CD14-positive monocyte (primary cell): ENCODE measurements around the gene PDE1A. TPM values are rescaled to one million over a fixed set of nuclear protein-coding genes. Genes with fewer than 3 reads are reported as not detected.

Source experiments
- DNase-seq, 3 donors: peaks; one replicate each; pipeline ENCODE4 v3.0.0-alpha.2; 2011 to 2022
- H2AFZ ChIP-seq: 2 replicates; pipeline ENCODE4 v1.6.0; 2012; ENCODE audit warnings: mild to moderate bottlenecking, low read depth, low read length, inconsistent platforms; ENCODE audit not compliant: insufficient read depth, poor library complexity, severe bottlenecking
- H3K27ac ChIP-seq, 2 donors: 1 replicate in 1 of 2; 2 replicates in 1 of 2; pipeline ENCODE4 v1.5.1; 2012 to 2013; ENCODE audit warnings: low read length in 2 of 2, control low read depth in 1 of 2, inconsistent platforms in 1 of 2, low read depth in 1 of 2, mild to moderate bottlenecking in 1 of 2
- H3K27me3 ChIP-seq, 2 donors: one replicate each; pipeline versions ENCODE4 v1.6.0 to v1.6.1; 2011 to 2013; ENCODE audit warnings: low read length in 2 of 2; ENCODE audit not compliant: control insufficient read depth in 2 of 2, insufficient read depth in 2 of 2
- H3K36me3 ChIP-seq, 2 donors: replicated peaks in 1 of 2; 1 replicate in 1 of 2; 2 replicates in 1 of 2; pipeline versions ENCODE4 v1.5.1 to v1.6.1; 2012 to 2013; ENCODE audit warnings: low read length in 2 of 2, control low read depth in 1 of 2, inconsistent platforms in 1 of 2, mild to moderate bottlenecking in 1 of 2; ENCODE audit not compliant: insufficient read depth in 2 of 2, control insufficient read depth in 1 of 2
- H3K4me1 ChIP-seq, 2 donors: 1 replicate in 1 of 2; 2 replicates in 1 of 2; pipeline versions ENCODE4 v1.5.1 to v1.6.1; 2012 to 2013; ENCODE audit warnings: low read length in 2 of 2, control low read depth in 1 of 2, inconsistent platforms in 1 of 2, mild to moderate bottlenecking in 1 of 2, moderate library complexity in 1 of 2; ENCODE audit not compliant: insufficient read depth in 2 of 2, control insufficient read depth in 1 of 2
- H3K4me2 ChIP-seq: replicated peaks from 2 replicates; pipeline ENCODE3; 2012; ENCODE audit warnings: low read length, moderate library complexity, mild to moderate bottlenecking; ENCODE audit not compliant: poor library complexity, severe bottlenecking; ENCODE audit errors: extremely low read depth
- H3K4me3 ChIP-seq, 3 experiments: fragments of 200-600 bp in 1 of 3; sonication (generic) in 1 of 3; replicated peaks in 1 of 3; 1 replicate in 2 of 3; 2 replicates in 1 of 3; pipeline ENCODE4 v1.5.1; 2011 to 2013; ENCODE audit warnings: low read length in 3 of 3, mild to moderate bottlenecking in 3 of 3, control low read depth in 2 of 3, low read depth in 2 of 3, inconsistent platforms in 1 of 3, moderate library complexity in 1 of 3
- H3K79me2 ChIP-seq: 2 replicates; pipeline ENCODE4 v1.6.0; 2012; ENCODE audit warnings: mild to moderate bottlenecking, control low read depth, inconsistent platforms, low read length, moderate library complexity; ENCODE audit not compliant: insufficient read depth
- H3K9ac ChIP-seq: 2 replicates; pipeline ENCODE4 v1.6.0; 2017; ENCODE audit warnings: low read length, mild to moderate bottlenecking; ENCODE audit not compliant: insufficient read depth, poor library complexity, severe bottlenecking
- H3K9me3 ChIP-seq, 2 donors: replicated peaks in 1 of 2; 1 replicate in 1 of 2; 2 replicates in 1 of 2; pipeline versions ENCODE4 v1.5.1 to v1.6.1; 2012 to 2013; ENCODE audit warnings: low read length in 2 of 2, control low read depth in 1 of 2; ENCODE audit not compliant: control insufficient read depth in 1 of 2, insufficient read depth in 1 of 2
- H4K20me1 ChIP-seq: 2 replicates; pipeline ENCODE4 v1.6.0; 2012; ENCODE audit warnings: mild to moderate bottlenecking, low read length, control low read depth, moderate library complexity; ENCODE audit not compliant: insufficient read depth
- H3K27ac Mint-ChIP-seq, 7 donors: one replicate each; pipeline ENCODE4 v1.8.0; 2020; ENCODE audit warnings: mild to moderate bottlenecking in 7 of 7, mixed read lengths in 7 of 7, moderate library complexity in 6 of 7, inconsistent platforms in 2 of 7
- H3K27me3 Mint-ChIP-seq, 3 donors: one replicate each; pipeline ENCODE4 v1.8.0; 2021 to 2022; ENCODE audit warnings: low read depth in 3 of 3, mild to moderate bottlenecking in 3 of 3, mixed read lengths in 3 of 3, moderate library complexity in 3 of 3, inconsistent platforms in 1 of 3
- H3K36me3 Mint-ChIP-seq, 2 donors: one replicate each; pipeline ENCODE4 v1.8.0; 2020; ENCODE audit warnings: mixed read lengths in 2 of 2, inconsistent platforms in 1 of 2, mild to moderate bottlenecking in 1 of 2
- H3K4me1 Mint-ChIP-seq: one replicate; pipeline ENCODE4 v1.8.0; 2020; ENCODE audit warnings: mild to moderate bottlenecking, mixed read lengths
- H3K4me3 Mint-ChIP-seq, 2 donors: one replicate each; pipeline ENCODE4 v1.8.0; 2020; ENCODE audit warnings: mild to moderate bottlenecking in 2 of 2, mixed read lengths in 2 of 2, moderate library complexity in 1 of 2
- H3K9me3 Mint-ChIP-seq, 7 donors: one replicate each; pipeline ENCODE4 v1.8.0; 2020 to 2022; ENCODE audit warnings: mixed read lengths in 7 of 7, mild to moderate bottlenecking in 6 of 7, moderate library complexity in 6 of 7, inconsistent platforms in 2 of 7
- WGBS: methylation state at CpG from one replicate; pipeline ENCODE4 v1.1.5; 2013; ENCODE audit warnings: missing lambda C conversion rate; ENCODE audit not compliant: insufficient coverage; 5-methylcytosine and 5-hydroxymethylcytosine counted together
- intact Hi-C, 2 donors: fragments of 100-400 bp; cut with micrococcal nuclease; formaldehyde crosslinking; loops; one replicate each; pipeline versions ENCODE4 v1.15.0 to v1.15.1; 2023
- polyA plus RNA-seq, 3 donors: library from polyadenylated mRNA; depleted of rRNA in 1 of 3; unstranded in 2 of 3; stranded (reverse) in 1 of 3; fragments of 300-500 nt in 2 of 3; fragments of >200 nt in 1 of 3; fragmentation: Illumina TruSeq in 2 of 3; gene quantifications; 1 replicate in 2 of 3; 2 replicates in 1 of 3; pipeline ENCODE4 v1.2.3, GENCODE V29; 2012 to 2021
- TF ChIP-seq, protein P1 (sequence below): fragments of 200-600 bp; IDR thresholded peaks from one replicate; pipeline ENCODE4 v1.8.0; 2022; ENCODE audit warnings: antibody characterized with exemption, mild to moderate bottlenecking

Gene PDE1A
- polyA plus RNA-seq, 3 donors, result not detected

GRCh38 chr2:182228073-182228473, 198.8 kb downstream of the PDE1A start:
- Mint-ChIP-seq H3K4me3 (no peak overlapping the region), H3K27me3 (no peaks in the 10 kb centered on the region)

GRCh38 chr2:182226807-182227206, 200.0 kb downstream of the PDE1A start:
- Mint-ChIP-seq H3K4me1 (peaks cover 2% of the 10 kb centered on the region), H3K4me3 (no peak overlapping the region), H3K36me3 (no peaks in the 10 kb centered on the region), H3K27ac (no peak overlapping the region), H3K9me3 (no peaks in the 10 kb centered on the region), H3K27me3 (no peaks in the 10 kb centered on the region)
- Histone ChIP-seq H3K36me3 (no peaks in the 10 kb centered on the region), H4K20me1 (no peaks in the 10 kb centered on the region), H2AFZ (no peak overlapping the region), H3K79me2 (no peaks in the 10 kb centered on the region), H3K4me3 (no peak overlapping the region), H3K4me1 (no peaks in the 10 kb centered on the region), H3K4me2 (no peak overlapping the region), H3K9ac (no peak overlapping the region), H3K27me3 (no peaks in the 10 kb centered on the region), H3K27ac (no peak overlapping the region), H3K9me3 (no peaks in the 10 kb centered on the region)
- 100% methylated on average over 1 of the region's 4 CpGs for WGBS
- DNase-seq, result no peak
- intact Hi-C loops, result no loop called here
- TF ChIP-seq, protein P1, sequence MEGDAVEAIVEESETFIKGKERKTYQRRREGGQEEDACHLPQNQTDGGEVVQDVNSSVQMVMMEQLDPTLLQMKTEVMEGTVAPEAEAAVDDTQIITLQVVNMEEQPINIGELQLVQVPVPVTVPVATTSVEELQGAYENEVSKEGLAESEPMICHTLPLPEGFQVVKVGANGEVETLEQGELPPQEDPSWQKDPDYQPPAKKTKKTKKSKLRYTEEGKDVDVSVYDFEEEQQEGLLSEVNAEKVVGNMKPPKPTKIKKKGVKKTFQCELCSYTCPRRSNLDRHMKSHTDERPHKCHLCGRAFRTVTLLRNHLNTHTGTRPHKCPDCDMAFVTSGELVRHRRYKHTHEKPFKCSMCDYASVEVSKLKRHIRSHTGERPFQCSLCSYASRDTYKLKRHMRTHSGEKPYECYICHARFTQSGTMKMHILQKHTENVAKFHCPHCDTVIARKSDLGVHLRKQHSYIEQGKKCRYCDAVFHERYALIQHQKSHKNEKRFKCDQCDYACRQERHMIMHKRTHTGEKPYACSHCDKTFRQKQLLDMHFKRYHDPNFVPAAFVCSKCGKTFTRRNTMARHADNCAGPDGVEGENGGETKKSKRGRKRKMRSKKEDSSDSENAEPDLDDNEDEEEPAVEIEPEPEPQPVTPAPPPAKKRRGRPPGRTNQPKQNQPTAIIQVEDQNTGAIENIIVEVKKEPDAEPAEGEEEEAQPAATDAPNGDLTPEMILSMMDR, result no peak

More at GRCh38 chr2:182228073-182228473, 198.8 kb downstream of the PDE1A start:
- no peak overlapping the region for H3K27ac Mint-ChIP-seq
- Histone ChIP-seq H3K79me2 (no peaks in the 10 kb centered on the region), H4K20me1 (no peaks in the 10 kb centered on the region), H2AFZ (no peak overlapping the region), H3K4me3 (no peak overlapping the region), H3K27me3 (no peaks in the 10 kb centered on the region), H3K9ac (no peak overlapping the region), H3K4me1 (no peaks in the 10 kb centered on the region), H3K36me3 (no peaks in the 10 kb centered on the region), H3K27ac (no peak overlapping the region), H3K9me3 (no peaks in the 10 kb centered on the region), H3K4me2 (no peak overlapping the region)
- WGBS, result no CpG with 5 or more reads among the region's 2 CpGs
- no peaks in the 10 kb centered on the region for H3K36me3 Mint-ChIP-seq
- H3K4me1 Mint-ChIP-seq, result peaks cover 2% of the 10 kb centered on the region
- H3K9me3 Mint-ChIP-seq, result no peaks in the 10 kb centered on the region
- intact Hi-C loops, result no loop called here
- no peak for DNase-seq
- TF ChIP-seq, protein P1, result no peak
